Measurements from ENCODE around the gene FAM193A.

FAM193A gene

GRCh38 chr4:2689114-2689513 is 152.7 kb downstream of the FAM193A start:
- no peak for TF ChIP-seq EZH2 (IDR thresholded peaks at IDR 0.05; ENCODE audit: borderline replicate concordance, low read length)
- no peak for TF ChIP-seq CTCF (IDR thresholded peaks at IDR 0.05; ENCODE audit: low read length)
- Histone ChIP-seq H3K9me3 (ENCODE audit: low read length) (no peaks in the 10 kb centered on the region), H4K20me1 (ENCODE audit: insufficient read depth, low read length) (no peaks in the 10 kb centered on the region), H3K9me2 (ENCODE audit: low read depth, low read length) (no peaks in the 10 kb centered on the region), H3K79me2 (ENCODE audit: insufficient read depth, low read length) (no peaks in the 10 kb centered on the region), H3K4me3 (ENCODE audit: low read depth, low read length, poor library complexity, severe bottlenecking) (no peak overlapping the region), H3K27me3 (ENCODE audit: insufficient read depth, low read length) (no peaks in the 10 kb centered on the region), H3K36me3 (ENCODE audit: insufficient read depth, low read length) (peaks cover 18% of the 10 kb centered on the region), H3F3A (ENCODE audit: insufficient read depth, low read length) (no peaks in the 10 kb centered on the region), H3K9ac (ENCODE audit: low read length) (no peak overlapping the region; the same call in 1 of the 2 replicates), H2AFZ (ENCODE audit: low read length) (no peak overlapping the region), H3K27ac (ENCODE audit: low read depth, low read length, poor library complexity, severe bottlenecking) (peak overlapping the region; percentile 73), H3K4me1 (ENCODE audit: insufficient read depth, low read length, severe bottlenecking) (peaks cover 25% of the 10 kb centered on the region), H3K4me2 (ENCODE audit: low read length) (peak overlapping the region; percentile 48; the same call in 1 of the 2 replicates)

GRCh38 chr4:2689825-2690700 is 153.6 kb downstream of the FAM193A start:
- no peaks in the 10 kb centered on the region for H3K79me2 ChIP-seq (ENCODE audit: insufficient read depth, low read length)
- no peaks in the 10 kb centered on the region for H4K20me1 ChIP-seq (ENCODE audit: insufficient read depth, low read length)
- H3K4me3 ChIP-seq (ENCODE audit: low read depth, low read length, poor library complexity, severe bottlenecking): peak overlapping the region; percentile 29
- TF ChIP-seq CTCF (IDR thresholded peaks at IDR 0.05; ENCODE audit: low read length): no peak
- TF ChIP-seq EZH2 (IDR thresholded peaks at IDR 0.05; ENCODE audit: borderline replicate concordance, low read length): no peak
- peaks cover 34% of the 10 kb centered on the region for H3K4me1 ChIP-seq (ENCODE audit: insufficient read depth, low read length, severe bottlenecking)
- H2AFZ ChIP-seq (ENCODE audit: low read length): no peak overlapping the region
- H3K27me3 ChIP-seq (ENCODE audit: insufficient read depth, low read length): no peaks in the 10 kb centered on the region
- no peaks in the 10 kb centered on the region for H3K9me2 ChIP-seq (ENCODE audit: low read depth, low read length)
- peak overlapping the region; percentile 44; the same call in 1 of the 2 replicates for H3K9ac ChIP-seq (ENCODE audit: low read length)
- H3K36me3 ChIP-seq (ENCODE audit: insufficient read depth, low read length): peaks cover 25% of the 10 kb centered on the region; the same call in 1 of the 2 replicates
- no peaks in the 10 kb centered on the region for H3K9me3 ChIP-seq (ENCODE audit: low read length)
- H3K4me2 ChIP-seq (ENCODE audit: low read length): peak overlapping the region; percentile 48; the same call in 1 of the 2 replicates
- H3F3A ChIP-seq (ENCODE audit: insufficient read depth, low read length): no peaks in the 10 kb centered on the region
- H3K27ac ChIP-seq (ENCODE audit: low read depth, low read length, poor library complexity, severe bottlenecking): peak overlapping the region; percentile 73

GRCh38 chr4:2691313-2691712 is 154.9 kb downstream of the FAM193A start:
- no peak overlapping the region for H3K4me2 ChIP-seq (ENCODE audit: low read length)

More at GRCh38 chr4:2691313-2691712, 154.9 kb downstream of the FAM193A start:
- H3K9me2 ChIP-seq (ENCODE audit: low read depth, low read length): no peaks in the 10 kb centered on the region
- H4K20me1 ChIP-seq (ENCODE audit: insufficient read depth, low read length): no peaks in the 10 kb centered on the region
- H3K79me2 ChIP-seq (ENCODE audit: insufficient read depth, low read length): no peaks in the 10 kb centered on the region
- TF ChIP-seq EZH2 (IDR thresholded peaks at IDR 0.05; ENCODE audit: borderline replicate concordance, low read length): no peak
- no peak for TF ChIP-seq CTCF (IDR thresholded peaks at IDR 0.05; ENCODE audit: low read length)
- no peaks in the 10 kb centered on the region for H3K9me3 ChIP-seq (ENCODE audit: low read length)
- no peak overlapping the region for H2AFZ ChIP-seq (ENCODE audit: low read length)
- no peaks in the 10 kb centered on the region for H3F3A ChIP-seq (ENCODE audit: insufficient read depth, low read length)
- H3K9ac ChIP-seq (ENCODE audit: low read length): no peak overlapping the region
- peaks cover 46% of the 10 kb centered on the region for H3K4me1 ChIP-seq (ENCODE audit: insufficient read depth, low read length, severe bottlenecking)
- H3K4me3 ChIP-seq (ENCODE audit: low read depth, low read length, poor library complexity, severe bottlenecking): no peak overlapping the region
- no peaks in the 10 kb centered on the region for H3K27me3 ChIP-seq (ENCODE audit: insufficient read depth, low read length)
- peaks cover 25% of the 10 kb centered on the region; the same call in 1 of the 2 replicates for H3K36me3 ChIP-seq (ENCODE audit: insufficient read depth, low read length)
- peak overlapping the region; percentile 73 for H3K27ac ChIP-seq (ENCODE audit: low read depth, low read length, poor library complexity, severe bottlenecking)

All from OCI-LY1 (cell line).